Astrocyte (in vitro differentiated cells and primary cell): ENCODE measurements around the gene NHERF2. TPM values are rescaled to one million over a fixed set of nuclear protein-coding genes. Genes with fewer than 3 reads are reported as not detected.

Experiments used
- DNase-seq: peaks from one replicate; pipeline ENCODE4 v3.0.0-alpha.2; 2010; ENCODE audit warnings: low read depth
- FAIRE-seq: peaks from 2 replicates; lab custom pipeline; 2011; peaks lifted over from hg19 to GRCh38; lab: Jason Lieb, UNC
- H2AFZ ChIP-seq: 2 replicates; pipeline ENCODE4 v1.6.0; 2012; ENCODE audit warnings: low read depth, low read length, inconsistent platforms
- H3K27ac ChIP-seq: 2 replicates; pipeline ENCODE4 v1.5.1; 2011; ENCODE audit warnings: low read depth, low read length, inconsistent platforms
- H3K27me3 ChIP-seq: 2 replicates; pipeline ENCODE4 v1.6.0; 2011; ENCODE audit warnings: low read length, inconsistent platforms; ENCODE audit not compliant: insufficient read depth
- H3K36me3 ChIP-seq: 2 replicates; pipeline ENCODE4 v1.5.1; 2011; ENCODE audit warnings: low read length, inconsistent platforms; ENCODE audit not compliant: insufficient read depth
- H3K4me1 ChIP-seq: 2 replicates; pipeline ENCODE4 v1.5.1; 2011; ENCODE audit warnings: low read length, inconsistent platforms; ENCODE audit not compliant: insufficient read depth
- H3K4me2 ChIP-seq: 2 replicates; pipeline ENCODE4 v1.6.0; 2012; ENCODE audit warnings: low read length, inconsistent platforms
- H3K4me3 ChIP-seq: 2 replicates; pipeline ENCODE4 v1.5.1; 2011; ENCODE audit warnings: low read depth, mild to moderate bottlenecking, low read length, inconsistent platforms; ENCODE audit not compliant: insufficient read depth
- H3K79me2 ChIP-seq: 2 replicates; pipeline ENCODE4 v1.6.0; 2012; ENCODE audit warnings: mild to moderate bottlenecking, low read length, inconsistent platforms; ENCODE audit not compliant: insufficient read depth
- H3K9ac ChIP-seq: 2 replicates; pipeline ENCODE4 v1.6.0; 2012; ENCODE audit warnings: mild to moderate bottlenecking, low read length, inconsistent platforms
- H3K9me3 ChIP-seq: 2 replicates; pipeline ENCODE4 v1.5.1; 2012; ENCODE audit warnings: low read depth, mild to moderate bottlenecking, low read length, inconsistent platforms; ENCODE audit not compliant: insufficient read depth
- H4K20me1 ChIP-seq: 2 replicates; pipeline ENCODE4 v1.6.0; 2012; ENCODE audit warnings: low read length, inconsistent platforms; ENCODE audit not compliant: insufficient read depth
- H3K27ac Mint-ChIP-seq: one replicate; pipeline ENCODE4 v1.8.0; 2021; ENCODE audit warnings: mild to moderate bottlenecking, mixed read lengths; ENCODE audit not compliant: unreplicated experiment
- H3K27me3 Mint-ChIP-seq: one replicate; pipeline ENCODE4 v1.8.0; 2021; ENCODE audit warnings: low read depth, mixed read lengths; ENCODE audit not compliant: unreplicated experiment
- H3K36me3 Mint-ChIP-seq: one replicate; pipeline ENCODE4 v1.8.0; 2021; ENCODE audit warnings: low read depth, mixed read lengths; ENCODE audit not compliant: unreplicated experiment
- H3K4me1 Mint-ChIP-seq: one replicate; pipeline ENCODE4 v1.8.0; 2021; ENCODE audit warnings: low read depth, mixed read lengths; ENCODE audit not compliant: unreplicated experiment
- H3K4me3 Mint-ChIP-seq: one replicate; pipeline ENCODE4 v1.8.0; 2021; ENCODE audit warnings: mild to moderate bottlenecking, moderate library complexity, mixed read lengths; ENCODE audit not compliant: unreplicated experiment
- H3K9me3 Mint-ChIP-seq: one replicate; pipeline ENCODE4 v1.8.0; 2021; ENCODE audit warnings: mild to moderate bottlenecking, mixed read lengths; ENCODE audit not compliant: unreplicated experiment
- EZH2 ChIP-seq: IDR thresholded peaks from 2 replicates; pipeline ENCODE4 v1.6.1; 2012; ENCODE audit warnings: mild to moderate bottlenecking, low read length, inconsistent platforms; ENCODE audit not compliant: insufficient read depth
- total RNA-seq: library from RNA; stranded (reverse); gene quantifications from 2 replicates; pipeline ENCODE4 v1.2.1, GENCODE V29; 2021
- TF ChIP-seq, protein P1 (sequence below): IDR thresholded peaks from 2 replicates; pipeline ENCODE4 v1.5.1; 2011; ENCODE audit warnings: low read depth, mild to moderate bottlenecking, inconsistent platforms, low read length, moderate library complexity; ENCODE audit not compliant: insufficient read depth

NHERF2 gene
- total RNA-seq, 1 donor from 2014 or later: 92.5 TPM

DNA sequence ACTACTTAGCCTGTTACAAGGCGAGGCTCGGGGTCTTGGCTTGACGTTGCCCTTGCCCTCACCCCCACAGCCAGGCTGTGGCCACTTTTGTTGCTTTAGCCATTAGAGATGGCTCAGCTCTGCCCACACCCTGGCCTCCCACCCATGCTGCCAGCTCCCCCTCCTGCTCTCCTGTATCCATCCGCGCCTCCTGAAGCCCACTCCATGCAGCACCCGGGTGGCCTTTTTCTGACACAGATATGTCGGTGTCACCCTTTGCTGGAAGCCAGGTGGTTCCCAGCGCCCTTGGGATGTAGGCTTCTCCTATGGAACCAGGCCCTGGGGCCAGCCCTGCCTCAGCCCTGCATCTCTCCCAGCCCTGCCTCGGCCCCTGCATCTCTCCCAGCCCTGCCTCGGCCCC, 30.7 kb downstream of the NHERF2 start:
- Histone ChIP-seq H3K9me3 (no peaks in the 10 kb centered on the region), H3K36me3 (peaks cover 6% of the 10 kb centered on the region), H2AFZ (no peak overlapping the region), H3K9ac (no peak overlapping the region), H4K20me1 (peaks cover 24% of the 10 kb centered on the region), H3K79me2 (no peaks in the 10 kb centered on the region), H3K27me3 (no peaks in the 10 kb centered on the region), H3K4me3 (no peak overlapping the region), H3K4me2 (no peak overlapping the region), H3K4me1 (peaks cover 3% of the 10 kb centered on the region), H3K27ac (no peak overlapping the region)
- DNase-seq (no peak), FAIRE-seq (no peak)
- Mint-ChIP-seq H3K36me3 (peaks cover 11% of the 10 kb centered on the region), H3K27me3 (no peaks in the 10 kb centered on the region), H3K4me1 (no peaks in the 10 kb centered on the region), H3K9me3 (no peaks in the 10 kb centered on the region), H3K27ac (no peak overlapping the region), H3K4me3 (no peak overlapping the region)
- TF ChIP-seq EZH2: no peak
- TF ChIP-seq, protein P1, sequence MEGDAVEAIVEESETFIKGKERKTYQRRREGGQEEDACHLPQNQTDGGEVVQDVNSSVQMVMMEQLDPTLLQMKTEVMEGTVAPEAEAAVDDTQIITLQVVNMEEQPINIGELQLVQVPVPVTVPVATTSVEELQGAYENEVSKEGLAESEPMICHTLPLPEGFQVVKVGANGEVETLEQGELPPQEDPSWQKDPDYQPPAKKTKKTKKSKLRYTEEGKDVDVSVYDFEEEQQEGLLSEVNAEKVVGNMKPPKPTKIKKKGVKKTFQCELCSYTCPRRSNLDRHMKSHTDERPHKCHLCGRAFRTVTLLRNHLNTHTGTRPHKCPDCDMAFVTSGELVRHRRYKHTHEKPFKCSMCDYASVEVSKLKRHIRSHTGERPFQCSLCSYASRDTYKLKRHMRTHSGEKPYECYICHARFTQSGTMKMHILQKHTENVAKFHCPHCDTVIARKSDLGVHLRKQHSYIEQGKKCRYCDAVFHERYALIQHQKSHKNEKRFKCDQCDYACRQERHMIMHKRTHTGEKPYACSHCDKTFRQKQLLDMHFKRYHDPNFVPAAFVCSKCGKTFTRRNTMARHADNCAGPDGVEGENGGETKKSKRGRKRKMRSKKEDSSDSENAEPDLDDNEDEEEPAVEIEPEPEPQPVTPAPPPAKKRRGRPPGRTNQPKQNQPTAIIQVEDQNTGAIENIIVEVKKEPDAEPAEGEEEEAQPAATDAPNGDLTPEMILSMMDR: no peak

DNA sequence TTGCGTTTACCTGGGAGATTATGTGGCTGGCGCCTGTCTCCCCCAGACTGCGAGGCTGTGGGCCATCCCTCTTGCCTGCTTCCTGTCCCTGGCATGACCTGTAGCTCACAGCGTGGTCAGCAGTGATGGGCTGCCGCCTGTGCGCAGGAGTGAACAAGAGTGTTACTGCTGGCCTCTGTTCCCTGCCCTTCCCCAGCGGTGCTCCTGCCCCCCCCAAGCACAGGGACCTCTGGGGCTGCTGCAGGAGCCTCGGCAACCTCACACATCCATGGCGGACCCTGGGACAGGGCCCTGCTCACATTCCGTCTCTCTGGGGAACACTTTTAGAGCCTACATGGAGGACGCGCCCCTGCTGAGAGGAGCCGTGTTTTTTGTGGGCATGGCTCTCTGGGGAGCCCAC, 31.7 kb downstream of the NHERF2 start:
- no peak overlapping the region for H3K27ac ChIP-seq
- no peak for FAIRE-seq
- H3K9ac ChIP-seq: no peak overlapping the region
- Mint-ChIP-seq H3K27ac (no peak overlapping the region), H3K4me1 (no peaks in the 10 kb centered on the region), H3K9me3 (no peaks in the 10 kb centered on the region), H3K36me3 (peaks cover 10% of the 10 kb centered on the region), H3K27me3 (no peaks in the 10 kb centered on the region), H3K4me3 (peak overlapping the region; percentile 22)
- TF ChIP-seq EZH2: no peak
- TF ChIP-seq, protein P1: no peak
- DNase-seq: no peak
- H4K20me1 ChIP-seq: peaks cover 24% of the 10 kb centered on the region
- H2AFZ ChIP-seq: no peak overlapping the region
- no peak overlapping the region for H3K4me3 ChIP-seq
- H3K4me2 ChIP-seq: no peak overlapping the region
- H3K4me1 ChIP-seq: peaks cover 3% of the 10 kb centered on the region
- no peaks in the 10 kb centered on the region for H3K79me2 ChIP-seq
- peaks cover 6% of the 10 kb centered on the region for H3K36me3 ChIP-seq
- H3K27me3 ChIP-seq: no peaks in the 10 kb centered on the region
- no peaks in the 10 kb centered on the region for H3K9me3 ChIP-seq

DNA sequence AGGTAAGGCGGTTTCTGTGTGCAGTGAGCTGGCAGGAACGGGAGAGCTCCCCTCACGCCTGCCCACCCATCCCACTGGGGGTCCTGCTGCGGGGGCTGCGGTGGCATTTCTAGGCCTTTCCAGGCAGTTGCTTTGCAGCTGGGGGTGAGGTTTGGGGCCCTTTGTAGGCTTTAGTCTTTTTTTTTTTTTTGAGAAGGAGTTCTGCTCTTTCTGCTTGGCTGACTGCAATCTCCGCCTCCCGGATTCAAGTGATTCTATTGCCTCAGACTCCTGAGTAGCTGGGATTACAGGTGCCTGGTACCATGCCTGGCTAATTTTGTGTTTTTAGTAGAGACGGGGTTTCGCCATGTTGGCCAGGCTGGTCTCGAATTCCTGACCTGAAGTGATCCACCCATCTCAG, 32.2 kb downstream of the NHERF2 start:
- Mint-ChIP-seq H3K27me3 (no peaks in the 10 kb centered on the region), H3K4me3 (no peak overlapping the region), H3K9me3 (no peaks in the 10 kb centered on the region), H3K27ac (no peak overlapping the region), H3K4me1 (no peaks in the 10 kb centered on the region), H3K36me3 (peaks cover 9% of the 10 kb centered on the region)
- no peak for TF ChIP-seq EZH2
- TF ChIP-seq, protein P1: no peak
- peaks cover 24% of the 10 kb centered on the region for H4K20me1 ChIP-seq
- H3K36me3 ChIP-seq: peaks cover 4% of the 10 kb centered on the region
- peaks cover 3% of the 10 kb centered on the region for H3K4me1 ChIP-seq
- H3K79me2 ChIP-seq: no peaks in the 10 kb centered on the region
- no peaks in the 10 kb centered on the region for H3K9me3 ChIP-seq
- no peaks in the 10 kb centered on the region for H3K27me3 ChIP-seq
- DNase-seq: no peak
- no peak overlapping the region for H2AFZ ChIP-seq
- H3K4me2 ChIP-seq: no peak overlapping the region
- H3K9ac ChIP-seq: no peak overlapping the region
- H3K4me3 ChIP-seq: no peak overlapping the region
- H3K27ac ChIP-seq: no peak overlapping the region
- no peak for FAIRE-seq
